Left ventricle myocardium inferior (tissue), 1 donor: ENCODE measurements around the gene PPCDC. TPM values are rescaled to one million over a fixed set of nuclear protein-coding genes. Genes with fewer than 3 reads are reported as not detected.

Experiments used
- DNase-seq: peaks from one replicate; pipeline ENCODE4 v3.0.0-alpha.2; 2020
- H3K27ac ChIP-seq: fragments of 200-600 bp; replicated peaks from 2 replicates; pipeline ENCODE4 v1.8.0; 2021
- H3K27me3 ChIP-seq: fragments of 200-600 bp; 2 replicates; pipeline ENCODE4 v1.8.0; 2021; ENCODE audit warnings: low read depth
- H3K36me3 ChIP-seq: fragments of 200-600 bp; 2 replicates; pipeline ENCODE4 v1.8.0; 2021
- H3K4me1 ChIP-seq: fragments of 200-600 bp; 2 replicates; pipeline ENCODE4 v1.8.0; 2021
- H3K4me3 ChIP-seq: fragments of 200-600 bp; 2 replicates; pipeline ENCODE4 v1.8.0; 2021; ENCODE audit warnings: mild to moderate bottlenecking, moderate library complexity
- H3K9me3 ChIP-seq: fragments of 200-600 bp; replicated peaks from 2 replicates; pipeline ENCODE4 v1.8.0; 2021
- intact Hi-C: fragments of 100-400 bp; cut with micrococcal nuclease; formaldehyde crosslinking; loops from one replicate; pipeline ENCODE4 v1.11.0; 2022
- total RNA-seq: library from RNA; stranded (reverse); fragmentation: NEBNext Ultra II Directional; extraction: Animal tissue kit (Norgen Biotek cat#: 25700); gene quantifications from one replicate; pipeline ENCODE4 v1.2.1, GENCODE V29; 2021
- TF ChIP-seq, protein P1 (sequence below): fragments of 200-600 bp; IDR thresholded peaks from 2 replicates; pipeline ENCODE4 v1.8.0; 2021; ENCODE audit warnings: antibody characterized with exemption, mild to moderate bottlenecking, borderline replicate concordance
- donor health status: DM: no; HTN: yes; CAD: no; lungs with severe emphysema.

PPCDC gene
- total RNA-seq, 1 donor from 2014 or later, result 5.0 TPM

DNA sequence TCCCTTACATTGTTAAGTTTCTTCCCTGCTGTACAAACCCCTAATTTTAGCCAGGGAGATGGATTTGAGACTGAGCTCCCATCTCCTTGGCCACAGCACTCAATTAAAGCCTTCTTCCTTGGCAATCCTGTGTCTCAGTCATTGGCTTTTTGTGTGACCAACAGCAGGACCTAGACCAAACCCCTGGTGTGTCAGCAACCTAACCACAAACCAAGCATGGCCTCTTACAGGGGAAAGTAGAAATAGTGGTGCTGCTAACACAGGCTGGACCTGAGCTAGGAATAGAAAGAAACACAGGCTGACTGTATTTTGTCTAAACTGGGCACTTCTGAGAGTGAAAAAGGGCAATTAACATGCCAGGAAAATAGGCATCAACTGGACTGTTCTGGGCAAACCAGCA lies 37.9 kb downstream of the PPCDC start:
- Histone ChIP-seq H3K36me3 (no peaks in the 10 kb centered on the region), H3K4me3 (no peak overlapping the region), H3K27ac (no peak overlapping the region), H3K4me1 (peaks cover 61% of the 10 kb centered on the region), H3K9me3 (no peaks in the 10 kb centered on the region), H3K27me3 (no peaks in the 10 kb centered on the region)
- DNase-seq, result no peak
- TF ChIP-seq, protein P1, sequence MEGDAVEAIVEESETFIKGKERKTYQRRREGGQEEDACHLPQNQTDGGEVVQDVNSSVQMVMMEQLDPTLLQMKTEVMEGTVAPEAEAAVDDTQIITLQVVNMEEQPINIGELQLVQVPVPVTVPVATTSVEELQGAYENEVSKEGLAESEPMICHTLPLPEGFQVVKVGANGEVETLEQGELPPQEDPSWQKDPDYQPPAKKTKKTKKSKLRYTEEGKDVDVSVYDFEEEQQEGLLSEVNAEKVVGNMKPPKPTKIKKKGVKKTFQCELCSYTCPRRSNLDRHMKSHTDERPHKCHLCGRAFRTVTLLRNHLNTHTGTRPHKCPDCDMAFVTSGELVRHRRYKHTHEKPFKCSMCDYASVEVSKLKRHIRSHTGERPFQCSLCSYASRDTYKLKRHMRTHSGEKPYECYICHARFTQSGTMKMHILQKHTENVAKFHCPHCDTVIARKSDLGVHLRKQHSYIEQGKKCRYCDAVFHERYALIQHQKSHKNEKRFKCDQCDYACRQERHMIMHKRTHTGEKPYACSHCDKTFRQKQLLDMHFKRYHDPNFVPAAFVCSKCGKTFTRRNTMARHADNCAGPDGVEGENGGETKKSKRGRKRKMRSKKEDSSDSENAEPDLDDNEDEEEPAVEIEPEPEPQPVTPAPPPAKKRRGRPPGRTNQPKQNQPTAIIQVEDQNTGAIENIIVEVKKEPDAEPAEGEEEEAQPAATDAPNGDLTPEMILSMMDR, result no peak
- intact Hi-C loops, result no loop called here

DNA sequence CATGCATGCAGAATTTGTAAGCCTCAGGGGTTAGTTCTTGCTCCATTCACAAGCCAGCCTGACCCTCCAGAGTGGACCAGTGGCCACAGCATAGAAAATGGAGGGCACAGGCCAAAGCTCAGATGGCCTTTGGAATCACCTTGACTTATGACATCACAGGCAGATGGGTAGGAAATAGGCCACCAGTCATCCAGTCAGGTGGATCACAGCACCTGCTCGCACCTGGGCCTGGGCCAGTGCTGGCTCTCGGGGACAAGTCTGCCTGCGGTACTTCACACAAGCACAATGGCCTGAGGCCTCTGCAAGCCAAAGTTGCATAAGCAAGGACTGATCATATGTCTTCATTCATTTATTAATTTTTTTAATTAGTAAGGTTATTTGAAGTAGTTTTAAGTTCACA lies 39.3 kb downstream of the PPCDC start:
- peak overlapping the region; percentile 80 for H3K27ac ChIP-seq
- no peaks in the 10 kb centered on the region for H3K36me3 ChIP-seq
- peaks cover 8% of the 10 kb centered on the region for H3K9me3 ChIP-seq
- intact Hi-C loops, result no loop called here
- H3K4me1 ChIP-seq, result peaks cover 71% of the 10 kb centered on the region
- TF ChIP-seq, protein P1, result no peak
- no peak for DNase-seq
- no peak overlapping the region for H3K4me3 ChIP-seq
- H3K27me3 ChIP-seq, result no peaks in the 10 kb centered on the region

DNA sequence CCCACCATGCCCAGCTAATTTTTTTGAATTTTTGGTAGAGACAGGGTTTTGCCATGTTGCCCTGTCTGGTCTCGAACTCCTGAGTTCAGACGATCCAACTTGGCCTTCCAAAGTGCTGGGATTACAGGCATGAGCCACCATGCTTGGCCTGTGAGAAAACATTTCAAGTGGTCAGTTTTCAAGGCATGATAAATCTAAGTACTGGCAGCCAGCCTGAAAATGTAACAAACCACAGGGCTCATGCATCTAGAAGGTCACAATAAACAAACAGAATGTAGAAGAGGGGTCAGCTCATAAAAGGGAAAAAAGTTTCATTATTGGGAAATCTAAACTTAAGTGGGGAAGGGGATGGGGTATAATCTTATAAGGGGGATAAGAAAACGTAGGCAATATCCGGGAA lies 39.9 kb downstream of the PPCDC start:
- TF ChIP-seq, protein P1, result no peak
- Histone ChIP-seq H3K4me3 (no peak overlapping the region), H3K27me3 (no peaks in the 10 kb centered on the region), H3K27ac (peak overlapping the region; percentile 80), H3K9me3 (peaks cover 8% of the 10 kb centered on the region), H3K36me3 (no peaks in the 10 kb centered on the region), H3K4me1 (peaks cover 66% of the 10 kb centered on the region)
- intact Hi-C loops, result no loop called here
- no peak for DNase-seq

DNA sequence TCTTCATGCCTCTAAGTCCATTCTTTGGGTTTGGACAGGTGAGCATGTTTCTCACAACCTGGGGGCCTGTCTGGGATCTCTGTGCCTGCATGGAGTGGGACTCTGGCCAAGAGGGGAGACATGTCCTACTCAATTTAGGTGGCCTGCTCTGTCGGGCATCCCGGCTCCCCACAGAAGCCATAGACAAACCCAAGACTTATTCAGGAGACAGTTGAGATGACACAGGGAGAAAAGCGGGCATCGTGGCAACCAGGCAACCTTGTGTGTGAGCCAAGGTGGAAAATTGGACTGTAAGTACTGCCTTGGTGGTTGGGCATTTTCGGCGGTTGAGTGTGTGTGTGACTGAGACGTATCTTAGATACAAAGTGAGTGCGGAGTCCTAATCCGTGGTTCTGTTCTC lies 40.5 kb downstream of the PPCDC start:
- TF ChIP-seq, protein P1, result no peak

DNA sequence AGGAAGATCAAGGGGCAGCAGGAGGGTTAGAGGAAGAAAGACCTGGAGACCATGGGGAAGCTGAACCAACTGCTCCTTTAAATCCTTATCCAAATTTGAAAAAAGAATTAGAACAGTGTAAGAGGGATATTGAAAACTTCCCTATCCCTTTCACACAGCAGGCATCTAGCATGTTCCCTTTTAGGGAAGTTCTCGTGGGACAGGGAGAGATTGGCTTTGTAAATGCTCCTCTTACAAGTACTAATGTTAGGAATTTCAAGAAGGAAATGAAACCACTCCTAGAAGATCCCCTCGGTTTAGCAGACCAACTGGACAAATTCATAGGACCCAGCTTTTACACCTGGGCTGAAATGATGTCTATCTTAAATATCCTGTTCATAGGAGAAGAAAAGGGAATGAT lies 41.5 kb downstream of the PPCDC start:
- Histone ChIP-seq H3K4me3 (no peak overlapping the region), H3K9me3 (peaks cover 8% of the 10 kb centered on the region), H3K4me1 (peaks cover 62% of the 10 kb centered on the region), H3K27me3 (no peaks in the 10 kb centered on the region), H3K36me3 (no peaks in the 10 kb centered on the region), H3K27ac (peak overlapping the region; percentile 80)
- no peak for DNase-seq
- TF ChIP-seq, protein P1, result no peak
- intact Hi-C loops, result no loop called here

More for the DNA sequence above, 40.5 kb downstream of the PPCDC start:
- no peak for DNase-seq
- H3K36me3 ChIP-seq, result no peaks in the 10 kb centered on the region
- H3K27ac ChIP-seq, result peak overlapping the region; percentile 80
- H3K4me1 ChIP-seq, result peaks cover 62% of the 10 kb centered on the region
- H3K9me3 ChIP-seq, result peaks cover 8% of the 10 kb centered on the region
- no peaks in the 10 kb centered on the region for H3K27me3 ChIP-seq
- no peak overlapping the region for H3K4me3 ChIP-seq
- intact Hi-C loops, result no loop called here

DNA sequence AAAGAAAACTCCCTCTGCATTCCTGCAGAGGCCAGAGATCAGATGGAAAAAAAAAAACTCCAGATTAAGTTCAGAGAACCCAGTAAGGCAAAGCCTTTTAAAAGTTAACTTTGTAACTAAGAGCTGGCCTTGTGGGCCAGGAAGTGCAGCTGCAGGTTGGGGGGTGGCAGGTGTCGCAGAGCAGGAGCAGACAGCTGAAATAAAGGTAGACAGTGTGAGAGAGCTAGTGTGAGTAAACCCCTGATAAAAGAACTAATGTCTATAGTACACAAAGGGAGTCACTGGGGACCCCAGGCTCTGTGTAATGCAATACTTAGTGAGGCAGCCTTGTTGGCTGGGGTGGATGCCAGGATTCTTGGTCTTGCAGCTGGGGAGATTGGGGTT lies 42.1 kb downstream of the PPCDC start:
- TF ChIP-seq, protein P1, result no peak
- intact Hi-C loops, result no loop called here
- no peak for DNase-seq
- H3K4me1 ChIP-seq, result peaks cover 62% of the 10 kb centered on the region
- no peaks in the 10 kb centered on the region for H3K27me3 ChIP-seq
- peak overlapping the region; percentile 80 for H3K27ac ChIP-seq
- no peaks in the 10 kb centered on the region for H3K36me3 ChIP-seq
- H3K4me3 ChIP-seq, result no peak overlapping the region
- H3K9me3 ChIP-seq, result peaks cover 8% of the 10 kb centered on the region
